ENCODE data around the gene ZCCHC14. TPM values are rescaled to one million over a fixed set of nuclear protein-coding genes. Genes with fewer than 3 reads are reported as not detected.
"Not testable (repeated sequence)": the region's sequence is repeated elsewhere in the genome, so short reads cannot be mapped to it uniquely, and the experiment has no call there.

Gene ZCCHC14
- total RNA-seq, 1 donor from 2014 or later: 6.4 TPM

DNA sequence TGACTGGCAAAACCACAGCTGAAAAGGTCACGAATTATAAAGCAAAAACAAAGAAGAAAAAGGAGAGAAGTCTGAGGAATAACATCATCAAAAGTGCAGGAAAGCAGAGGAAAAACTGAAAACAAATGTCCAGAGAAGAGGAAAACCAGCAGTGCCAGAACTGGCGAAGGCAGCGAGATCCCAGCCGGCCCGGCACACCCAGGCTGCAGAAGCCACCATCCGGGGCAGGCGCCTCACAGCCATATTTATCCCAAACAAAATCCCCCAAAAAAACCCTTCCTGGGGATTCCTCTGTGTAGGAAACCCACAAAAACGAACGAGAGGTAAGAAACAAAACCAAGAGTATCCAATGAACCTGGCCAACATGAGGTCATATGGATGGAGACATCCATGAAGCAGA lies 10.6 kb downstream of the ZCCHC14 start:
- no peak for DNase-seq (ENCODE audit: low read depth, low spot score)

GRCh38 chr16:87481711-87482110 lies 11.1 kb downstream of the ZCCHC14 start:
- not testable (repeated sequence) for DNase-seq (ENCODE audit: low read depth, low spot score)

DNA sequence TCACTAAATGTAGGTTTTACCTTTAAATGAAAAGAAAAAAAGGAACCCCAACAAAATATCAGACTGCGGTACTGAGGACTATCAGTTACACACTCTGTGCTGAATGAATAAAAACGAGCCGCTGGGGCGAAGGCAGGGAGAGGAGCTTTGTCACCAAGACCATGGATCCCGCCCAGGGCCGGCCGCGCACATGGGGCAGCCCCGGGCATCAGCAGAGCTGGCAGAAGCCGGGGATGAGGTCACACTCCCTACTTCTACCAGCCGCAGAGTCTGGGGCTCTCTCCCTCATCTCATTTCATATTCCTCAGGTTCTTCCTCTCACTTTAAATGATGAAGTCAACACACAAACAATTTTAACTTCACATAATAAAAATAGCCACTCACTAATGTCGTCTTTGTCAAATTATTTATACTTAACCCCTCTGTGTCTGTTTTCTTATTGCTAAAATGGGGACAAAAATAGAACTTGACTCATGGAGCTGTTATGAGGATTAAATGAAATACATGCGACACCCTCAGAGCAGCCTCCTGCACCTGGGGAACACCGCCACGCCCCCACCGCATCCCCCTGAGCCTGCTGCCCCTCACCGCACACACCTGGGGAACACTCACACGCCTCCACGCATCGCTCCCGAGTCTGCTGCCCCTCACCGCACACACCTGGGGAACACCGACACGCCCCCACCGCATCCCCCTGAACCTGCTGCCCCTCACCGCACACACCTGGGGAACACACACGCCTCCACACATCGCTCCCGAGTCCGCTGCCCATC lies 15.4 kb downstream of the ZCCHC14 start:
- DNase-seq (ENCODE audit: low read depth, low spot score): not testable (repeated sequence)

DNA sequence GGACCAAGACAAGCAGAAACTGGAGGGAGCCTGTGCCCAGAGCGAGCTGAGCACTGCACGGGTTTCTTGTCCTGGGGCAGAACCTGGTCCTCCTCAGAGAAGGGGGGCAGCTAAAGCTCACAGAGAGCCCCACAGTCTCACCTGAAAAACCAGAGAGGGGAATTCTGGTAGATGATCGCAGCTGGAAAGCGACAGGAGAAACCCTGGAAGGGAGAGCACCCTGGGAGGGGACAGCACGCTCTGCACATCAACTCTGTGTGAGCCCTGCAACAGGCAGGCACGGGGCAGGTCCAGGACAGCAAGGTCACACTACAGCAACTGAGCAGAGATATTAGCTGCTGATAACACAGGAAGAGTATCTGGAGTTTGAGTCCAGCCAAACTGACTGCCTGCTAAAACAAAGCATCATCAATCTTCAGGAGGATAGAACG lies 18.2 kb downstream of the ZCCHC14 start:
- no peak for DNase-seq (ENCODE audit: low read depth, low spot score)

DNA sequence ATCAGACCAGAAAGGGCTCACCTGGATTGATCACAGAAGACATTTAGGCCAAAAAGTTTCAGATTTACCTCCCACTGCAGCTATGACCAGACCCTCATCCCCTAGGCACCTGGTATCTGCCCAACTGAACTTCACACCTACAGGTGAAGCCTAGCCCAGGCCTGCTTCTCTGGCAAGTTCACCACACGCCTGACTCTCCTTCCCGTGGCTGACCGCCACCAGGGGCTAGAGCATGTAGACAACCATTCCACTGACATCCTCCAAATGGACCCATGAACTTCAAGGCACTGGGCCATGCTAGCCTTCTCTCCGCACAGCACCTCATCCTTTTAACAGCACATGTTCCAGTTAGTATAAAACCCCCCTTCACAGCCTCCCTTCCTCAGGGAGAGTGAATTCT lies 18.8 kb downstream of the ZCCHC14 start:
- no peak for DNase-seq (ENCODE audit: low read depth, low spot score)

- no peak for DNase-seq (ENCODE audit: low read depth, low spot score)
Measured at GRCh38 chr16:87472935-87473334, 19.9 kb downstream of the ZCCHC14 start.

DNA sequence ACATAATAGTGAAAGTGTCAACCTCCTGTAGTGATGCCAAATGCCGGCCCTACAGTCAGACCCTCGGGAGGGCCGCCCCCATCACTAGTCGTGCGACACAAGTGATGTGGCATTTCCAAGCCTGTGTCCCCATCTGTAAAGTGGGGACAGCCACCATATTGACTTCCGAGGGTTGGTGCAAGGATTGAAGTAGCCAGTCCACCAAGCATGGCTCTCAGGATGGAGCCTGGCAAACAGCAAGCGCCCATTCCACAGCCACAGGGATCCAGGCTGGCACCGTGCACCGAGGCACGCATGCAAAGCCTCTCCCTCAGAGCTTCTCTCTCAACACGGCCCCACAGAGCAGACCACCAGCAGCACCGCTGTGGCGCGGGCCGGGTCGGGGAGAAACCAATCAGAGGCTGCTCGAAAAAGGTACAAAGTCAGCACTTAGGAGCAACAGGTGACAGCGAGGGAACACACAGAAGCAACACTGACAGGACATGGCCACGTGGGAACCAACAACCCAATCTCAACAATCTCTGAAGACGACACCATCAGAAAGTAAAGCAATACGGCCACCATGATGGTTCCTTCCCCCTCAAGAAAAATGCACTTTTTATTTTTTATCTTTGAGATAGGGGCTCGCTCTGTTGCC lies 20.6 kb downstream of the ZCCHC14 start:
- DNase-seq (ENCODE audit: low read depth, low spot score): no peak

GRCh38 chr16:87471278-87472141 lies 21.3 kb downstream of the ZCCHC14 start:
- DNase-seq (ENCODE audit: low read depth, low spot score): no peak

DNA sequence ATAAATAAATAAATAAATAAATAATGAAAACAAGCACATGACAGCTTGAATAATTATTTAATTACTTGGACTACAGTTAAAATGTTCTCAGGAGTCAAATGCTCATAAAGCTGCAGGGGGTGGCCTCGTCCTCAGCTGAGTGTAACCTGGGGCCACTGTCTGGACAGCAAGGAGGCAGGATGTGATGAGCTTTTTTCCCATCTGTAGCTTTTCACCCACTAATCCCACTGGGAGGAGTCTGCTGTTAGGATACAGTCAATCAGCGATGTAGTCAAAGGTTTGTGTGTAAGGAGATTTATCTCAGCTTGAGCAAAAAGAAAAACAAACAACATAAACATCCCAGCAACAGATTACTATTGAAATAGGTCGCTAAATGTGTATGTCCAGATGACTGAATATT lies 22.5 kb downstream of the ZCCHC14 start:
- no peak for DNase-seq (ENCODE audit: low read depth, low spot score)

- no peak for DNase-seq (ENCODE audit: low read depth, low spot score)
Measured at GRCh38 chr16:87469169-87469568, 23.7 kb downstream of the ZCCHC14 start.

DNA sequence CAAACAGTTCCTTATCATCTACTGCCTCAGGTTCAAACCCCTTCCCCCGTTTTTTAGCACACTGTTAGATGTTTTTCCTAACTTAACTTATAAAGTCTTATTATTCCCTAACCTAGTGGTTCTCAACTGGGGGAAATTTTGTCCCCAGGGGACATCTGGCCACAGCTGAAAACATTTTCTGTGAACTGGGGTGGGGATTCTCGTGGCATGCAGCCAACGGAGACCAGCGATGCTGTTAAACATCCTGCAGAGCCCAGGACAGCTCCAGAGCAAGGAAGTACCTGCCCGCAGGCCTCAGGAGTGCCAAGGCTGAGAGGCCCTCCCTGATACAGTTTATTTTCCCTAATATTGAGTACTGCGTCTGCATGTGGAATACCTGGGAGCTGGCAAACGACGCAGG lies 24.3 kb downstream of the ZCCHC14 start:
- no peak for DNase-seq (ENCODE audit: low read depth, low spot score)

GRCh38 chr16:87466975-87467501 lies 25.8 kb downstream of the ZCCHC14 start:
- DNase-seq (ENCODE audit: low read depth, low spot score): no peak

- DNase-seq (ENCODE audit: low read depth, low spot score): no peak
Measured at GRCh38 chr16:87465879-87466278, 26.9 kb downstream of the ZCCHC14 start.

DNA sequence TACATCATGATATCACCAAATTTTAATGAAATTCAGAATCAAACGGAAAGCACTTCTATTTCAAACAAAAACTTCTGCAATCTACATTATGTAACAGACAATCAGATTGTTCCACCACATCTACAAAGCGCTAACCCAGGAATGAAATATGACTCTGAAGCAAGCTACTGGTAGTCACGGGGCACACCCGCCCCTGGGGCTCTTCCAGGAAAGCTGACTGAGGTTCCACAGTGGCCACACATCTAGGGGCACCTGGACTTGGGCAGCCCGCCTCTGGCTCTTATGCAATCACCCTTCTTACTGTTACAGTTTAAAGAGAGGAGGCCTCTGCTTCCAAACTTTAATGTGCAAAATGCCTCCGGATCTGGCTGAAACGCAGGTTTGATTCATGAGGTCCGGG lies 27.5 kb downstream of the ZCCHC14 start:
- no peak for DNase-seq (ENCODE audit: low read depth, low spot score)

DNA sequence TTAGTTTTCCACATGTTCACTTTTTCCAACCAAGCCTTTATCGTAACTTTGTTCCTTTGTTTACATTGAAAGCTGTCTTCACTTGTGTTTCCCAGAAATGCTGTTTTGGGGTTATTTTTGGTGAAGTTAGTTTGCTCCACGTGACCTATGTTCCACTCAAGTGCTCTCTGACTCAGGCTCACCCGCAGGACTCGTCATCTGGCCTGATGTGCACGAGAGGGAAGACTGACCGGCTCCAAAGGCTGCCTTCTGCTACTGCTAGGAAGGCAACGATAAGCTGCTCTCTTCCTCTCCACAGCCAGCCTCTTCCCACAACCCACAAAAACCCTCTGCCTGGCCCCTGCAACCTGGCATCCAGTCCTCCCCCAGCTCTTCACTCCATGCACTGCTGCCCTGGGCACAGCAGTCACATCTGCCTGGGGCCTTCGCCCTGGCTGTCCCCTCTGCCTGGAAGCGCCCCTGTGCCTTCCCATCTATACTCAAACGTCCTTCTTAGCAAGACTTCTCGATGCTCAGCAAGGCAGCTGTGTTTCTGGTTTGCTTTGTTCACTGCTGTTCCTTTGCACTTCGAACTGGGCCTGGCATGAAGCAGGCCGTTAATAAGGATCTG lies 28.0 kb downstream of the ZCCHC14 start:
- peak; percentile 58 for DNase-seq (ENCODE audit: low read depth, low spot score)

DNA sequence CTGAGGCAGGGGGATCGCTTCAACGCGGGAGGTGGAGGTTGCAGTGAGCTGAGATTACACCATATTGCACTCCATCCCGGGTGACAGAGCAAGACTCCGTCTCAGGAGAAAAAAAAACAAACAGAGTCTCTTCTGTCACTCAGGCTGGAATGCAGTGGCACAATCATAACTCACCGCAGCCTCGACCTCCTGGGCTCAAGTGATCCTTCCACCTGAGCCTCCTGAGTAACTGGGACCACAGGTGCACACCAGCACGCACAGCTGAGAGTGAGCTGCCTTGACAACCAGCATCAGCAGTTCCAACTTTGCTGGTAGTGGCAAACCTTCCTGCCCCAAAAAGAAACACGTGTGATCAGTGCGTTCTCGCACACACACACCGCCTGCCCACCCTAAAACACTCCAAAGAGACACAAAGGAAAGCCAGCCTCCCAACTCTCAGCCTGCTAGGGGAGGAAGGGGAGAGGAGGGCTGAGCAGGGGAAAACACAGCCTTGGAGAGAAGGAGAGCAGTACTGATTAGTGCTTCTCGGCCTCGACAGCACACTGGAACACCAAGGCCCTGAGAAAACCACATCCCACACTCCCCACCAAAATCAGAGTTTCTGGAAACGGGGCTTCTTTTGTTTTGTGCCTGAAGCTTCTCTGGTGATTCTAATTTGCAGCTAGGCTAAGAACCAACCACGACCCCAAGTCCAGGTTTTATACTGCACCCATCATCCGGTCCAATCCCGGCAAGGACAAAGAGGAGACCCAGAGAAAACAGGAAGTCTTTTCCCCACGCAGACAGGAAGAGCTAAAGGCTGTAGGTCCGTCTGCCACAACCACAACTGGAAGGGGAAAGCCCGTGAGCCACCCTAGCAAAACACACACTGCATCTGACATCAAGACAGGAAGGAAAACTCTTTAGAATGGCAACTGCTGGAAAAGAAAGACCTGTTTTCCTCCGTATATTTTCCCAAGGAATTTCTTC lies 28.8 kb downstream of the ZCCHC14 start:
- peak; percentile 78 for DNase-seq (ENCODE audit: low read depth, low spot score)

DNA sequence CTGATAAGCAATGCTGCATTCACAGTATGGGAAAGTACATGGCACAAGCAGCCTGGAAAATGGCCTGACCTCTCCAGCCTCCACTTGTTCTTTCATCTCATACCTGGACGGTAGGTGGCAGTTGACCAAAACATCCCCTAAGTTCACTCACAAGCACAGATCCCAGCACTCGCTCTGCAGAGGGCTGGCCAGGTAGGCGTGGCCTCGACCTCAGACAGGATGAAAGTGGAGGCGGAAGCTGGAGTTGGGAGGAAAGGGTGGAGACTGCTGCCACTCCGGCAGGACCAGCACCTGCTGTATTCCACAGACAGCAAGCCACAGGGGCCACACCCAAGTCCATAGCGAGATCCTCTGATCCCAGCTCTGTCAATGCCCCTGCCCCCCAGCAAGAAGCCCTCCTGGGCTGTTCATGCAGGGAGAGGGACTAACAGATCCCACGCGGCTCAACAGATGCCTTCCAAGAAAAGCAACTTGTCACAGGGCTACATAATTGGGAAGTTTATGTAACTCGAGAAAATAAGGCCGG lies 31.3 kb downstream of the ZCCHC14 start:
- no peak for DNase-seq (ENCODE audit: low read depth, low spot score)

DNA sequence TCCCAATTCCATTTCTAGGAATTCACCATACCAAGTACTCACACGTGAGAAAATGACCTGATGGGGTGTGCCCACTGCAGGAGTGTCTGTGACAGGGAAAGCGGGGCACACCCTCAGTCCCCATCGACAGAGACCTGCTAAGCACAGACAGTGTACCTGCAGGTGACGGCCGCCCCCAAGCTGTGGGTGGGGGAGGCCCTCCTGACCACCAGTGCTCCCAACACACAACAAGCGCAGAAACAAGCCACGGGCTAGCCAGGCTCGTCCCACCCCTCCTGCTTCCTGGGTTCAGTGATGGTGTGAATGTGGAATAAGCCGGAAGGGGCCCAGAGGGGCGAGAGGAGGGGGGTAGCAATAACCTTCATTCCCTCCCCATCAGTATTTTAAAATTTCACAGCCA lies 31.9 kb downstream of the ZCCHC14 start:
- DNase-seq (ENCODE audit: low read depth, low spot score): no peak

- no peak for DNase-seq (ENCODE audit: low read depth, low spot score)
Measured at GRCh38 chr16:87459833-87460232, 33.0 kb downstream of the ZCCHC14 start.

- DNase-seq (ENCODE audit: low read depth, low spot score): no peak
Measured at GRCh38 chr16:87459027-87459426, 33.8 kb downstream of the ZCCHC14 start.
